OCI-LY1 (cell line): ENCODE results near the gene RMND5B.

ENCODE experiments used
- H2AFZ ChIP-seq: fragments of 200-600 bp; sonication (generic), shearing (Covaris generic); 2 replicates; pipeline ENCODE4 v1.6.0; 2014; ENCODE audit warnings: antibody characterized with exemption, mild to moderate bottlenecking, low read length
- H3F3A ChIP-seq: fragments of 200-600 bp; sonication (generic), shearing (Covaris generic); 2 replicates; pipeline ENCODE4 v1.6.0; 2014; ENCODE audit warnings: mild to moderate bottlenecking, antibody characterized with exemption, low read length, moderate library complexity; ENCODE audit not compliant: insufficient read depth
- H3K27ac ChIP-seq: fragments of 200-600 bp; sonication (generic); 2 replicates; pipeline ENCODE4 v1.5.1; 2014; ENCODE audit warnings: low read length, mixed run types, mild to moderate bottlenecking, low read depth; ENCODE audit not compliant: poor library complexity, severe bottlenecking
- H3K27me3 ChIP-seq: fragments of 200-600 bp; sonication (generic); 2 replicates; pipeline ENCODE4 v1.6.0; 2014; ENCODE audit warnings: antibody characterized with exemption, mild to moderate bottlenecking, low read length, moderate library complexity; ENCODE audit not compliant: insufficient read depth
- H3K36me3 ChIP-seq: fragments of 200-600 bp; sonication (generic); 2 replicates; pipeline ENCODE4 v1.6.1; 2014; ENCODE audit warnings: mild to moderate bottlenecking, antibody characterized with exemption, low read length, moderate library complexity, mixed read lengths; ENCODE audit not compliant: insufficient read depth
- H3K4me1 ChIP-seq: fragments of 200-600 bp; sonication (generic); 2 replicates; pipeline ENCODE4 v1.5.1; 2014; ENCODE audit warnings: mild to moderate bottlenecking, low read length, moderate library complexity; ENCODE audit not compliant: insufficient read depth, severe bottlenecking
- H3K4me2 ChIP-seq: fragments of 200-600 bp; sonication (generic), shearing (Covaris generic); 2 replicates; pipeline ENCODE4 v1.6.1; 2014; ENCODE audit warnings: low read length
- H3K4me3 ChIP-seq: fragments of 200-600 bp; sonication (generic); 2 replicates; pipeline ENCODE4 v1.5.1; 2014; ENCODE audit warnings: low read length, low read depth, mild to moderate bottlenecking, mixed read lengths; ENCODE audit not compliant: poor library complexity, severe bottlenecking
- H3K79me2 ChIP-seq: fragments of 200-600 bp; shearing (Covaris generic); 2 replicates; pipeline ENCODE4 v1.6.1; 2016; ENCODE audit warnings: mixed run types, low read length, mixed read lengths; ENCODE audit not compliant: insufficient read depth
- H3K9ac ChIP-seq: fragments of 200-600 bp; sonication (generic), shearing (Covaris generic); 2 replicates; pipeline ENCODE4 v1.6.1; 2014; ENCODE audit warnings: mild to moderate bottlenecking, low read length, mixed read lengths
- H3K9me2 ChIP-seq: fragments of 200-600 bp; sonication (generic), shearing (Covaris generic); 2 replicates; pipeline ENCODE4 v1.6.1; 2014; ENCODE audit warnings: low read depth, mild to moderate bottlenecking, low read length, mixed read lengths
- H3K9me3 ChIP-seq: fragments of 200-600 bp; shearing (Covaris generic); 2 replicates; pipeline ENCODE4 v1.6.1; 2014; ENCODE audit warnings: low read length, mixed read lengths
- H4K20me1 ChIP-seq: fragments of 200-600 bp; sonication (generic), shearing (Covaris generic); 2 replicates; pipeline ENCODE4 v1.6.0; 2016; ENCODE audit warnings: mild to moderate bottlenecking, low read length; ENCODE audit not compliant: insufficient read depth
- EZH2 ChIP-seq: fragments of 200-600 bp; sonication (generic), shearing (Covaris generic); IDR thresholded peaks from 2 replicates; pipeline ENCODE4 v1.8.0; 2017; ENCODE audit warnings: borderline replicate concordance, mixed run types, mild to moderate bottlenecking, antibody characterized with exemption, low read length, moderate library complexity, mixed read lengths
- TF ChIP-seq, protein P1 (sequence below): fragments of 200-600 bp; sonication (generic), shearing (Covaris generic); IDR thresholded peaks from 2 replicates; pipeline ENCODE4 v1.5.1; 2017; ENCODE audit warnings: mild to moderate bottlenecking, antibody characterized with exemption, low read length, moderate library complexity, mixed read lengths

The RMND5B gene

DNA sequence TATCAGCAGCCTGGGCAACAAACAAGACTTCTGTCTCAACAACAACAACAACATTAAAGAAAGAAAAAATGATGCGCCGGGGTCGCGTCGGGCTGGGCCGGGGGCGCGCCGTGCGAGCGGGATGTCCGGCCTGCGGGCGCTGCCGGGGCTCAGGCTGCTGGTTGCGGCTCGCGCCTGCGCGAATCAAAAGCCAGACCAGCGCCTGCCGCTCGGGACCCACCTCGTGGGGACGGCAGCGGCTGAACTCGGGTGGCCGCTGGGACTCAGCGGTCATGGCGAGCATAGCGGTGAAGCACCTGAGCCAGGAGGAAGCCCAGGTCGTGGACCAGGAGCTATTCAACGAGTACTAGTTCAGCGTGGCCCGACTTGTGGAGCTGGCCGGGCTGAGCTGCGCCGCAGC lies 34.8 kb downstream of the RMND5B start:
- Histone ChIP-seq H3K9me3 (no peaks in the 10 kb centered on the region), H2AFZ (no peak overlapping the region), H3K9me2 (no peaks in the 10 kb centered on the region), H3K4me3 (no peak overlapping the region), H3F3A (no peaks in the 10 kb centered on the region), H3K79me2 (no peaks in the 10 kb centered on the region), H3K27me3 (no peaks in the 10 kb centered on the region), H3K4me2 (no peak overlapping the region), H3K9ac (no peak overlapping the region), H3K36me3 (no peaks in the 10 kb centered on the region), H4K20me1 (no peaks in the 10 kb centered on the region), H3K4me1 (peaks cover 5% of the 10 kb centered on the region), H3K27ac (no peak overlapping the region)
- TF ChIP-seq, protein P1, sequence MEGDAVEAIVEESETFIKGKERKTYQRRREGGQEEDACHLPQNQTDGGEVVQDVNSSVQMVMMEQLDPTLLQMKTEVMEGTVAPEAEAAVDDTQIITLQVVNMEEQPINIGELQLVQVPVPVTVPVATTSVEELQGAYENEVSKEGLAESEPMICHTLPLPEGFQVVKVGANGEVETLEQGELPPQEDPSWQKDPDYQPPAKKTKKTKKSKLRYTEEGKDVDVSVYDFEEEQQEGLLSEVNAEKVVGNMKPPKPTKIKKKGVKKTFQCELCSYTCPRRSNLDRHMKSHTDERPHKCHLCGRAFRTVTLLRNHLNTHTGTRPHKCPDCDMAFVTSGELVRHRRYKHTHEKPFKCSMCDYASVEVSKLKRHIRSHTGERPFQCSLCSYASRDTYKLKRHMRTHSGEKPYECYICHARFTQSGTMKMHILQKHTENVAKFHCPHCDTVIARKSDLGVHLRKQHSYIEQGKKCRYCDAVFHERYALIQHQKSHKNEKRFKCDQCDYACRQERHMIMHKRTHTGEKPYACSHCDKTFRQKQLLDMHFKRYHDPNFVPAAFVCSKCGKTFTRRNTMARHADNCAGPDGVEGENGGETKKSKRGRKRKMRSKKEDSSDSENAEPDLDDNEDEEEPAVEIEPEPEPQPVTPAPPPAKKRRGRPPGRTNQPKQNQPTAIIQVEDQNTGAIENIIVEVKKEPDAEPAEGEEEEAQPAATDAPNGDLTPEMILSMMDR = no peak
- no peak for TF ChIP-seq EZH2

- TF ChIP-seq EZH2 = no peak
- TF ChIP-seq, protein P1 = no peak
- H3K4me3 ChIP-seq = no peak overlapping the region
- H4K20me1 ChIP-seq = no peaks in the 10 kb centered on the region
- no peak overlapping the region for H3K27ac ChIP-seq
- H3K36me3 ChIP-seq = no peaks in the 10 kb centered on the region
- H3K4me1 ChIP-seq = no peaks in the 10 kb centered on the region
- no peaks in the 10 kb centered on the region for H3K9me2 ChIP-seq
- no peak overlapping the region for H3K9ac ChIP-seq
- no peaks in the 10 kb centered on the region for H3K9me3 ChIP-seq
- H3F3A ChIP-seq = no peaks in the 10 kb centered on the region
- no peaks in the 10 kb centered on the region for H3K27me3 ChIP-seq
- no peaks in the 10 kb centered on the region for H3K79me2 ChIP-seq
- no peak overlapping the region for H3K4me2 ChIP-seq
- H2AFZ ChIP-seq = no peak overlapping the region
These were observed 39.6 kb downstream of the RMND5B start for GRCh38 chr5:178170455-178170854.

DNA sequence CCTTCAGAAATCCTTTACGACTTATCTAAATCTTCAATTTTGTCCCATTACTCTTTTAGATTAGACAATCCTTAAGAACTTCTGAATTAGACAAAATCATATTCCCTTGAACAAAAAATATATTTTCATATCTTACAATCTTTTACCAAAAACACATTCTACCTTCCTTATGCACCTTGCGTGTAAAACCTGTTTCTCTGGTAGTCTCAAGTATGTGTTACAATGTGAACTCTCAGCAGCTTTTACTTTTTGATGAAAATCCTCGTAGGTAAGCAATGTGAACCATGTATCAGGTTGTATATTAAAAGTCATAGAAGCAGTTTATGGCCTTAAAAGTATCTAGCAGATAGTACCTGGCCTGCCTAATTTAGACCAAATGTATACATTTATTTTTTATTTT lies 43.6 kb downstream of the RMND5B start:
- TF ChIP-seq, protein P1 = no peak
- TF ChIP-seq EZH2 = no peak
- H3K27ac ChIP-seq = no peak overlapping the region
- H4K20me1 ChIP-seq = no peaks in the 10 kb centered on the region
- H3K4me2 ChIP-seq = no peak overlapping the region
- H3K9ac ChIP-seq = no peak overlapping the region
- no peaks in the 10 kb centered on the region for H3K9me2 ChIP-seq
- H3K9me3 ChIP-seq = 0 out of 2 replicates have a peak, but pooled peaks cover 1% of the 10 kb centered on the region
- no peaks in the 10 kb centered on the region for H3K79me2 ChIP-seq
- no peak overlapping the region for H3K4me3 ChIP-seq
- H3K36me3 ChIP-seq = no peaks in the 10 kb centered on the region; the same call in 1 of the 2 replicates
- H2AFZ ChIP-seq = no peak overlapping the region
- peaks cover 3% of the 10 kb centered on the region; the same call in 1 of the 2 replicates for H3K27me3 ChIP-seq
- H3K4me1 ChIP-seq = no peaks in the 10 kb centered on the region
- H3F3A ChIP-seq = no peaks in the 10 kb centered on the region
